DMS153 treated with DMSO at 0.1 percent for 48 hours (cell line): Measurements from ENCODE around the gene TSPAN2.

Source experiments
- DNase-seq: peaks from one replicate; lab custom pipeline; 2025; ENCODE audit not compliant: unreplicated experiment; lab: John Stamatoyannopoulos, UW

Gene TSPAN2

GRCh38 chr1:115089420-115090185 is at the start of gene TSPAN2:
Gene TSPAN2 (minus strand): TSS chr1:115089503. CDS start chr1:115089432, 71 bp downstream.
- peak; percentile 25 for DNase-seq

- peak; percentile 86 for DNase-seq
Observed at GRCh38 chr1:115138973-115139372, 49.7 kb upstream of the TSPAN2 start.

- no peak for DNase-seq
Observed at GRCh38 chr1:115138271-115138670, 49.0 kb upstream of the TSPAN2 start.

- DNase-seq: no peak
Observed at GRCh38 chr1:115137191-115137590, 47.9 kb upstream of the TSPAN2 start.

GRCh38 chr1:115136706-115137105 is 47.4 kb upstream of the TSPAN2 start:
- no peak for DNase-seq

- no peak for DNase-seq
Observed at GRCh38 chr1:115136106-115136505, 46.8 kb upstream of the TSPAN2 start.

- DNase-seq: no peak
Observed at GRCh38 chr1:115135681-115136080, 46.4 kb upstream of the TSPAN2 start.

GRCh38 chr1:115134850-115135480 is 45.7 kb upstream of the TSPAN2 start:
- no peak for DNase-seq

- no peak for DNase-seq
Observed at GRCh38 chr1:115134231-115134630, 44.9 kb upstream of the TSPAN2 start.

GRCh38 chr1:115133440-115133839 is 44.1 kb upstream of the TSPAN2 start:
- DNase-seq: no peak

GRCh38 chr1:115130786-115131185 is 41.5 kb upstream of the TSPAN2 start:
- DNase-seq: no peak

GRCh38 chr1:115129071-115129640 is 39.9 kb upstream of the TSPAN2 start:
- DNase-seq: no peak

GRCh38 chr1:115127539-115127938 is 38.2 kb upstream of the TSPAN2 start:
- no peak for DNase-seq

GRCh38 chr1:115126516-115126915 is 37.2 kb upstream of the TSPAN2 start:
- DNase-seq: no peak

GRCh38 chr1:115123116-115123515 is 33.8 kb upstream of the TSPAN2 start:
- DNase-seq: no peak

- no peak for DNase-seq
Observed at GRCh38 chr1:115121793-115122192, 32.5 kb upstream of the TSPAN2 start.

- no peak for DNase-seq
Observed at GRCh38 chr1:115120296-115120695, 31.0 kb upstream of the TSPAN2 start.

- no peak for DNase-seq
Observed at GRCh38 chr1:115118611-115119010, 29.3 kb upstream of the TSPAN2 start.

GRCh38 chr1:115118086-115118485 is 28.8 kb upstream of the TSPAN2 start:
- DNase-seq: no peak

- DNase-seq: no peak
Observed at GRCh38 chr1:115117298-115117697, 28.0 kb upstream of the TSPAN2 start.

- no peak for DNase-seq
Observed at GRCh38 chr1:115116512-115116911, 27.2 kb upstream of the TSPAN2 start.

GRCh38 chr1:115115521-115116161 is 26.3 kb upstream of the TSPAN2 start:
- no peak for DNase-seq
